Retinal pigment epithelial cell (primary cell): ENCODE measurements around the gene ABCD3.
"Not testable (repeated sequence)": the region's sequence is repeated elsewhere in the genome, so short reads cannot be mapped to it uniquely, and the experiment has no call there.

ENCODE experiments used
- DNase-seq: peaks from one replicate; pipeline ENCODE4 v3.0.0-alpha.2; 2010; ENCODE audit warnings: low read depth
- H3K4me3 ChIP-seq: 2 replicates; pipeline ENCODE4 v1.5.1; 2011; ENCODE audit warnings: mild to moderate bottlenecking, low read length, control low read depth, moderate library complexity
- CTCF ChIP-seq: conservative IDR thresholded peaks from 2 replicates; pipeline ENCODE4 v1.5.1; 2011; ENCODE audit warnings: low read depth, low read length, control low read depth, inconsistent platforms

The ABCD3 gene

GRCh38 chr1:94417978-94418663 lies at the start of gene ABCD3:
ABCD3 (plus strand) TSS chr1:94418389; CDS start chr1:94418479, 90 bp downstream.
- TF ChIP-seq CTCF: no peak

DNA sequence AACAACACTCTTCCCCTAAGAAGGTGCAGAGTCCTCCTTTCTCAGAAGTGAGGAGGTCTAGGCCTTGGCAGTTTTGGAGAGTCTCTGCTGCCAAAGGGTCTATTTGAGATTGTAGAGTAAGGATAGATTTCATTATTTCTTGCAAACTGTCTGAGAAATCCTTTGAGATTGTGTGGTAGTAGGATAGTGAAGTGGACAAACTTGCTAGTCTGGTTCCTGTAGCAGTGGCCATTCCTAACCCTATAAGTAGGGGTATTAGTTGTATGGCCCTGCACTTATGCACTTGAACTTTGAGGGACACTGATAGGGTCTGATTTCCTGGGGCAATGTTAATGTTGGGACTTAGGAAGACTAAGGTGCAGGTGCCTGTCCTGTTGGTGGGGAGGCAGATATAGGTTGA lies 45.4 kb upstream of the ABCD3 start:
- DNase-seq, H3K4me3 ChIP-seq: not testable (repeated sequence)

More at GRCh38 chr1:94417978-94418663, at the start of gene ABCD3:
- H3K4me3 ChIP-seq: peak within 1 kb of the TSS; percentile 87
- DNase-seq: peak; percentile 69

GRCh38 chr1:94373311-94373710 lies 44.9 kb upstream of the ABCD3 start:
- not testable (repeated sequence) for DNase-seq, H3K4me3 ChIP-seq

- not testable (repeated sequence) for DNase-seq, H3K4me3 ChIP-seq
Observed at GRCh38 chr1:94375666-94376065, 42.5 kb upstream of the ABCD3 start.

DNA sequence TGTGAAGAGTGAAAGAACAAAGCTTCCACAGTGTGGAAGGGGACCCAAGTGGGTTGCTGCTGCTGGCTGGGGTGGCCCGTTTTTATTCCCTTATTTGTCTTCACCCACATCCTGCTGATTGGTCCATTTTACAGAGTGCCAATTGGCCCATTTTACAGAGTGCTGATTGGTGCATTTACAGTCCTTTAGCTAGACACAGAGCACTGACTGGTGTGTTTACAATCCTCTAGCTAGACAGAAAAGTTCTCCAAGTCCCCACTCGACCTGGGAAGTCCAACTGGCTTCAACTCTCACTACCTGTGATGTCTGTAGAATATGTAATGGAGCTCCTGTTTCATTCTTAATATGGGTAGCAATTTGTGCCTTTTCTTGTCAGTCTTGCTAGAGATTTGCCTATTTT lies 39.7 kb upstream of the ABCD3 start:
- not testable (repeated sequence) for H3K4me3 ChIP-seq, DNase-seq

DNA sequence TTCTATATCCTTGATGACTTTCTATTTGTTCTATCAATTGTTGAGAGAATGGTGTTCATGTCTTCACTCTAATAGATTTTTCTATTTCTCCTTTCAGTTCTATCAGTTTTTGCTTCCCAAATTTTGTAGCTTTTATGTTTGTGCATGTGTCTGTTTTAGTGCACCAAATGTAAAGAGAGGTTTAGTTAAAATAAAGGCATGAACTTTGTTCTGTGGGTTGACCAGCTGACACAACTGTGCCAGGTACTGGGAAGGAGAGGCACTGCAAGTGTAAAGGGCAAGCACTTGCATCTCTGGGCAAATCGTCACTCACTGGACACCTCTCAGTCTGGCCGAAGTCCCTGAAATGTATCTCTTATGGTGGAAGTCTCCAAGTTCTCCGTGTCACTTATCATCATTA lies 38.6 kb upstream of the ABCD3 start:
- no peak for TF ChIP-seq CTCF
- H3K4me3 ChIP-seq: no peak overlapping the region
- DNase-seq: no peak

DNA sequence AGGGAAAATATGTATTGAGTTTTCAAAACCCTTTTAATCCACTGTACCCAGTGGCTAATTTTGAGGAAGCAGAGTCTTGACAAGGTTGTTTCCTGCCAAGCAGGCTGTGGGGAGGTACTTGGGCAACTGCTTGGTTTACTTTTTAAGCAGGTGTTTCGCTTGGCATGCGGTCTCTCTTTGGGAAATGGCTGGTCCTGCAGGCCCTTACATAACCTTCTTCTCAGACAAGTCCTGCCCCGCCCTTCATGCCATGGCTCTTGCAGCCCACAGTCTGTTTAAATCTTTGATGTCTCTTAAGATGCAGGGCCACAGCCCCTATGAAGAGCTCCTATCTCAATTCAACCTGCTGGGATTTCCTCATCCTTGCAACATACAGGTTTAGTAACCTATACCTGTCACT lies 36.0 kb upstream of the ABCD3 start:
- no peak for TF ChIP-seq CTCF
- H3K4me3 ChIP-seq: no peak overlapping the region
- no peak for DNase-seq

DNA sequence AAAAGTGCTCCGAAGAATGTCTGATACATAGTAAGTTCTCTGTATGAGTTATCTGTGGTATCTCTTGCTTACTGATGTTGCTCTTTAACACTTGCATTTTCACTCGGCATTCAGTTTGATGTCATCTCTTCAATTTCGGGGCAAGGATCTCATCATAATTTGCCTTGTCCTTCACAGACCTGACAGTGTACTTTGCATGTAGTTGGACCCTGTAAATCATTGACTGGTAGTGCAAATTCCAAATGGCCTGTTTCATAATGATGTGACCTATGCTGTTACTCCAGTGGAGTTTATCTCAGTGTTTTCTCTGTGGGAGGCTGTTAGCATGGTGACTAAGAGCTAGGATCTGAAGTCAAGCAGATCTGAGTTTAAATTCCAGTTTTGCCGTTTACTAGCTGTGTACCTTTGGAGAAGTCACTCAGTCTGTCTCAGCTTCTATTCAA lies 34.2 kb upstream of the ABCD3 start:
- H3K4me3 ChIP-seq: no peak overlapping the region
- DNase-seq: peak; percentile 2
- no peak for TF ChIP-seq CTCF

GRCh38 chr1:94384485-94385265 lies 33.5 kb upstream of the ABCD3 start:
- H3K4me3 ChIP-seq: no peak overlapping the region
- TF ChIP-seq CTCF: no peak
- DNase-seq: no peak
